ENCODE measurements around the gene KCNQ2.

GRCh38 chr20:63452821-63453523 lies 19.5 kb downstream of the KCNQ2 start:
- no peak for TF ChIP-seq CTCF (IDR thresholded peaks at IDR 0.05; ENCODE audit: insufficient read depth, low read depth, low read length)
- no peak for TF ChIP-seq EZH2 (IDR thresholded peaks at IDR 0.05; ENCODE audit: insufficient read depth, low read length)
